Spleen (tissue), 7 donors: ENCODE data around the gene ARHGAP19.

Experiments
- CTCF ChIP-seq, 11 experiments: fragments of 200-600 bp in 7 of 11; fragments of 450-650 bp in 4 of 11; sonication (generic) in 4 of 11; IDR thresholded peaks in 8 of 11; conservative IDR thresholded peaks in 3 of 11; 1 replicate in 7 of 11; 2 replicates in 4 of 11; pipeline versions ENCODE4 v1.4.0 to v1.8.0; 2016 to 2021; ENCODE audit warnings: antibody characterized with exemption in 11 of 11, inconsistent platforms in 4 of 11, mild to moderate bottlenecking in 1 of 11
- POLR2A ChIP-seq, 3 donors: fragments of 450-650 bp; IDR thresholded peaks; one replicate each; pipeline ENCODE4 v1.5.1; 2017; ENCODE audit warnings: antibody characterized with exemption in 3 of 3, mild to moderate bottlenecking in 1 of 3
- POLR2AphosphoS5 ChIP-seq, 3 donors: sonication (generic); formaldehyde crosslinking; IDR thresholded peaks; one replicate each; pipeline ENCODE4 v1.5.1; 2017; ENCODE audit warnings: antibody characterized with exemption in 3 of 3
- donor health status: DM: no; HTN: no; CAD: no; lungs with moderate emphysema.
- donor health status: DM: no; HTN: no; CAD: no.
- donor health status: DM: no; HTN: no; CAD: no.

GRCh38 chr10:97243836-97244235 is 48.6 kb downstream of the ARHGAP19 start:
- no peak for TF ChIP-seq CTCF (IDR thresholded peaks at IDR 0.05 in 8 of 11, conservative IDR thresholded peaks at IDR 0.05 in 3 of 11)
- no peak for TF ChIP-seq POLR2AphosphoS5 (IDR thresholded peaks at IDR 0.05)
- TF ChIP-seq POLR2A (IDR thresholded peaks at IDR 0.05), result no peak
